Omental fat pad (tissue), 4 donors: Measurements from ENCODE around the gene RGS9. TPM values are rescaled to one million over a fixed set of nuclear protein-coding genes. Genes with fewer than 3 reads are reported as not detected.
A peak's percentile ranks its signal among the peaks of the same experiment; 100 is the strongest.

Experiments
- ATAC-seq: fragments of 150-250 bp; one replicate; pipeline ENCODE4 v1.9.1; 2016; ENCODE audit warnings: mild to moderate bottlenecking, moderate library complexity; ENCODE audit not compliant: low FRiP score
- DNase-seq: peaks from one replicate; pipeline ENCODE4 v3.0.0-alpha.2; 2019; ENCODE audit warnings: low spot score
- CTCF ChIP-seq, 3 donors: fragments of 450-650 bp; IDR thresholded peaks; one replicate each; pipeline ENCODE4 v1.5.1; 2016 to 2017; ENCODE audit warnings: antibody characterized with exemption in 3 of 3, mild to moderate bottlenecking in 3 of 3, moderate library complexity in 2 of 3
- total RNA-seq, 4 donors: library from RNA; depleted of rRNA; stranded (reverse); fragments of >200 nt; gene quantifications; one replicate each; pipeline ENCODE4 v1.1.0, GENCODE V29; 2016

The RGS9 gene
- total RNA-seq, 4 donors from 2014 or later = 1.1 to 5.6 (median 3.4) TPM

GRCh38 chr17:65231662-65232335 is 94.6 kb downstream of the RGS9 start:
- DNase-seq (no peak), ATAC-seq (peak; percentile 66)
- peak in 1 of 3 donors; percentile 37 for TF ChIP-seq CTCF (IDR thresholded peaks at IDR 0.05)

- no peak for TF ChIP-seq CTCF (IDR thresholded peaks at IDR 0.05)
- ATAC-seq (no peak), DNase-seq (no peak)
These were observed 98.1 kb downstream of the RGS9 start for GRCh38 chr17:65235284-65235683.

GRCh38 chr17:65236321-65236720 is 99.2 kb downstream of the RGS9 start:
- DNase-seq (no peak), ATAC-seq (no peak)
- TF ChIP-seq CTCF (IDR thresholded peaks at IDR 0.05) = no peak

GRCh38 chr17:65243838-65244625 is 106.9 kb downstream of the RGS9 start:
- no peak for DNase-seq
- ATAC-seq = no peak

GRCh38 chr17:65246252-65246651 is 109.1 kb downstream of the RGS9 start:
- ATAC-seq = no peak
- DNase-seq = no peak
- no peak for TF ChIP-seq CTCF (IDR thresholded peaks at IDR 0.05)

More at GRCh38 chr17:65243838-65244625, 106.9 kb downstream of the RGS9 start:
- no peak for TF ChIP-seq CTCF (IDR thresholded peaks at IDR 0.05)

GRCh38 chr17:65249774-65250173 is 112.6 kb downstream of the RGS9 start:
- no peak for ATAC-seq
- no peak for DNase-seq
- TF ChIP-seq CTCF (IDR thresholded peaks at IDR 0.05) = no peak
